Dedifferentiated amniotic fluid mesenchymal stem cell (primary cell): ENCODE measurements around the gene DIP2B.
"Not testable (repeated sequence)": the region's sequence is repeated elsewhere in the genome, so short reads cannot be mapped to it uniquely, and the experiment has no call there.

Source experiments
- DNase-seq: peaks from one replicate; pipeline ENCODE4 v3.0.0-alpha.2; 2016; ENCODE audit errors: extremely low spot score

The DIP2B gene

GRCh38 chr12:50504798-50505674 lies at the start of gene DIP2B:
TSS of gene DIP2B (plus strand) at chr12:50504985. CDS start at chr12:50505141, 156 bp downstream.
- peak; percentile 89 for DNase-seq

- DNase-seq: no peak
Measured at GRCh38 chr12:50458606-50459005, 46.2 kb upstream of the DIP2B start.

GRCh38 chr12:50467439-50467838 lies 37.3 kb upstream of the DIP2B start:
- DNase-seq: no peak

- no peak for DNase-seq
Measured at GRCh38 chr12:50477241-50477832, 27.4 kb upstream of the DIP2B start.

GRCh38 chr12:50482571-50482970 lies 22.2 kb upstream of the DIP2B start:
- DNase-seq: no peak

- no peak for DNase-seq
Measured at GRCh38 chr12:50483488-50483887, 21.3 kb upstream of the DIP2B start.

- DNase-seq: no peak
Measured at GRCh38 chr12:50488801-50489200, 16.0 kb upstream of the DIP2B start.

GRCh38 chr12:50498119-50498518 lies 6.7 kb upstream of the DIP2B start:
- DNase-seq: not testable (repeated sequence)

- no peak for DNase-seq
Measured at GRCh38 chr12:50505675-50506530, 1.1 kb downstream of the DIP2B start.

GRCh38 chr12:50506753-50507473 lies 2.1 kb downstream of the DIP2B start:
- DNase-seq: no peak

GRCh38 chr12:50507474-50507838 lies 2.7 kb downstream of the DIP2B start:
- DNase-seq: no peak

GRCh38 chr12:50507930-50508329 lies 3.1 kb downstream of the DIP2B start:
- DNase-seq: no peak

- no peak for DNase-seq
Measured at GRCh38 chr12:50508414-50508813, 3.6 kb downstream of the DIP2B start.

GRCh38 chr12:50508970-50509663 lies 4.3 kb downstream of the DIP2B start:
- DNase-seq: no peak

- no peak for DNase-seq
Measured at GRCh38 chr12:50514526-50515276, 9.9 kb downstream of the DIP2B start.

GRCh38 chr12:50515587-50515986 lies 10.8 kb downstream of the DIP2B start:
- no peak for DNase-seq

GRCh38 chr12:50517421-50518048 lies 12.8 kb downstream of the DIP2B start:
- no peak for DNase-seq

- DNase-seq: no peak
Measured at GRCh38 chr12:50518090-50518489, 13.3 kb downstream of the DIP2B start.

GRCh38 chr12:50519353-50519752 lies 14.6 kb downstream of the DIP2B start:
- no peak for DNase-seq
